ENCODE data around the gene AQP6. TPM values are rescaled to one million over a fixed set of nuclear protein-coding genes. Genes with fewer than 3 reads are reported as not detected.

Gene AQP6
- total RNA-seq, 1 donor from 2014 or later = not detected

DNA sequence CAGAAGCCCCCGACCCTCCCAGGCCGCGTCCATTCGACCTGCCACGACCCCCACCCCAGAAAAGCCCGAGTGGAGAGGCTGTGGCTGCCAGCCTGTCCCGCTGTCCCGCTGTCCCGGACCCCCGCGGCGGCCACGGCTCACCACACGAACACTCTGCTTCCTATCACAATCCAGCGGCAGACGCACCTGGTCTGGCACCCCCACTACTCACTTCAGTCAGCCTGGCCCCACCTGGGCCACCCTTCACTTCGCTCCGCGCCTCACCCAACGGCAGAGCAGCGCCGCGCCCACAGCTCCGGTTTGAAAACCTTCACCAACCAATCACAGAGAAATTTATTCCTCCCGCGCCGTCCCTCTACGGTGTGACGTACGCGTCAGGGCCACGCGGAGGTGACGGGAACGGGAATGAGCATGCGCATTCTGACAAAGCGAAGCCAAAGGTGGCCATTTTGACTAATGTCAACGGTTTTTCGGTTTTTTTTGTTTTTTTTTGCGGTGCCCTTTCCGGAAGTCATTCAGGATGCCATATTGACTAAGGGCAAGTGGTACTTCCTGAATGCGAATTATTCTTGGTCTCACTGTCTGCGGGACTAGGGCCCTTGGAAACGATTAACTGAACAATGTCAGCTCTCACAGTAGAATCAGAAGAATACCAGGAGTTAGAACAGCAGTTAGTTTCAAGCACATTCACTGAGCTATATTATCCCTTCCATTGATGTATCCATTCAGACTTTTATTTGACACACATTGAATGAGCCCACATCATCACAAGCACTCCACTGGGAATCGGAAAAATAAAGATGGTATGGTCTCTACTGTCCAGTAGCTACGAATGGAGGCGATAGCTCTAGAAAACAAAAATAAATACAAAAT, 52.7 kb downstream of the AQP6 start, which contains the start of gene RACGAP1:
TSS of gene RACGAP1 (minus strand) at position 308 of the 873 bp plus-strand sequence. CDS start 8,779 bp downstream, outside the sequence.
- intact Hi-C loops (cut with micrococcal nuclease) = loop anchor here (1.0 to 5.0 kb wide), 16 partner anchors 14 to 1868 kb away; partner anchors contain the start of genes ASB8, BCDIN3D, CERS5 and COX14

DNA sequence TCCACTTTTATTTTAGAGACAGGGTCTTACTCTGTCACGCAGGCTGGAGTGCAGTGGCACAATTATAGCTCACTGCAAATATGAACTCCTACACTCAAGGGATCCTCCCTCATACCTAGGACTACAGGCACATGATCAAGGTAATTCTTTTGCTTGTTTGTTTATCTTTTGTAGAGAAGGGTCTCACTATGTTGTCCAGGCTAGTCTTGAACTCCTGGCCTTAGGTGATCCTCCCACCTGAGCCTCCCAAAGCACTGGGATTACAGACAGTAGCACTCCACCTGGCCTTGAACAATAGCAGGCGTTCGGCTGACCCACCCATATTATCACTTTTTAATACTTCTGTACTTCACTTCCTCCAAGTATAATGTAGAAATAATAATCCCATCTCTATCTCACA, 53.9 kb downstream of the AQP6 start:
- intact Hi-C loops (cut with micrococcal nuclease) = loop anchor here (5.0 kb wide), 1 partner anchor 1869 kb away; the partner anchor contains the start of gene ASB8

Other genes with a start within 250 kb of the AQP6 start
- 469 and 485 TPM in 2 replicates for gene TMBIM6, start 231.4 kb upstream of the AQP6 start, total RNA-seq
- gene NCKAP5L, start 144.5 kb upstream of the AQP6 start, total RNA-seq = 2.8 TPM in 2 replicates
- gene BCDIN3D, start 129.8 kb upstream of the AQP6 start, total RNA-seq = 5.8 and 6.0 TPM in 2 replicates
- 0.83 and 0.88 TPM in 2 replicates for gene FAIM2, start 69.0 kb upstream of the AQP6 start, total RNA-seq
- not detected in 2 replicates for gene AQP2, start 22.2 kb upstream of the AQP6 start, total RNA-seq
- not detected in 2 replicates for gene AQP5, start 11.1 kb upstream of the AQP6 start, total RNA-seq
- gene RACGAP1, start 52.5 kb downstream of the AQP6 start, total RNA-seq = 112 TPM in 2 replicates
- 4.6 TPM in 2 replicates for gene ASIC1, start 84.6 kb downstream of the AQP6 start, total RNA-seq
- gene SMARCD1, start 112.4 kb downstream of the AQP6 start, total RNA-seq = 69.9 and 72.5 TPM in 2 replicates
- 0.54 and 0.95 TPM in 2 replicates for gene GPD1, start 131.1 kb downstream of the AQP6 start, total RNA-seq
- gene COX14, start 139.3 kb downstream of the AQP6 start, total RNA-seq = 42.8 and 47.0 TPM in 2 replicates
- gene CERS5, start 194.4 kb downstream of the AQP6 start, total RNA-seq = 56.3 and 65.7 TPM in 2 replicates